Right lobe of liver (tissue), 6 donors: ENCODE results near the gene OS9. TPM values are rescaled to one million over a fixed set of nuclear protein-coding genes. Genes with fewer than 3 reads are reported as not detected.

ENCODE experiments used
- ATAC-seq, 4 donors: fragments of 200-7000 bp; cut with Tn5 transposase; one replicate each; pipeline ENCODE4 v1.9.1; 2020; ENCODE audit warnings: mild to moderate bottlenecking in 4 of 4, moderate library complexity in 4 of 4
- DNase-seq, 3 donors: peaks; one replicate each; pipeline ENCODE4 v3.0.0-alpha.2; 2020
- H3K27ac ChIP-seq, 3 donors: fragments of 200-600 bp; one replicate each; pipeline ENCODE4 v1.8.0; 2022
- H3K27me3 ChIP-seq, 2 donors: fragments of 200-600 bp; one replicate each; pipeline ENCODE4 v1.8.0; 2022
- H3K36me3 ChIP-seq, 4 donors: fragments of 200-600 bp; sonication (generic) in 1 of 4; one replicate each; pipeline versions ENCODE4 v1.5.1 to v1.8.0; 2017 to 2022; ENCODE audit warnings: control low read depth in 1 of 4
- H3K4me1 ChIP-seq, 4 donors: fragments of 200-600 bp; sonication (generic) in 1 of 4; one replicate each; pipeline versions ENCODE4 v1.5.1 to v1.8.0; 2017 to 2022; ENCODE audit warnings: control low read depth in 1 of 4
- H3K4me3 ChIP-seq, 3 donors: fragments of 200-600 bp; one replicate each; pipeline ENCODE4 v1.8.0; 2022
- H3K9me3 ChIP-seq, 4 donors: fragments of 200-600 bp; sonication (generic) in 1 of 4; one replicate each; pipeline versions ENCODE4 v1.5.1 to v1.8.0; 2017 to 2022; ENCODE audit warnings: control low read depth in 1 of 4
- CTCF ChIP-seq, 4 donors: fragments of 200-600 bp in 3 of 4; fragments of 450-650 bp in 1 of 4; IDR thresholded peaks; one replicate each; pipeline versions ENCODE4 v1.5.1 to v1.8.0; 2016 to 2022; ENCODE audit warnings: antibody characterized with exemption in 4 of 4, mild to moderate bottlenecking in 2 of 4
- POLR2A ChIP-seq: fragments of 450-650 bp; IDR thresholded peaks from one replicate; pipeline ENCODE4 v1.6.1; 2017; ENCODE audit warnings: antibody characterized with exemption, mild to moderate bottlenecking
- WGBS: methylation state at CpG from one replicate; pipeline ENCODE4 v1.1.6; 2018; ENCODE audit warnings: low coverage, low lambda C conversion rate; ENCODE audit not compliant: insufficient coverage; ENCODE audit errors: missing lambda C conversion rate; 5-methylcytosine and 5-hydroxymethylcytosine counted together
- intact Hi-C, 2 donors: fragments of 100-400 bp; cut with DNase I; formaldehyde crosslinking; loops; one replicate each; pipeline versions ENCODE4 v1.11.2 to v1.14.1; 2022
- total RNA-seq, 6 experiments: library from RNA; depleted of rRNA in 2 of 6; stranded (reverse); fragments of >200 nt in 2 of 6; fragmentation: NEBNext Ultra II Directional in 3 of 6; extraction: Animal tissue kit (Norgen Biotek cat#: 25700) in 3 of 6; gene quantifications; one replicate each; pipeline versions ENCODE4 v1.1.0 to v1.2.4, GENCODE V29; 2016 to 2023
- donor health status: DM: no; HTN: yes; CAD: no.
- donor health status: DM: no; HTN: no; CAD: no.
- donor health status: DM: no; HTN: no; CAD: no.
- donor health status: DM: no; HTN: yes; CAD: no.
- donor health status: DM: no; HTN: yes; CAD: no.

The OS9 gene
- total RNA-seq, 6 experiments from 2014 or later, result 179 to 245 (median 210) TPM

GRCh38 chr12:57752668-57753000, 58.7 kb downstream of the OS9 start:
- intact Hi-C loops, result no loop called here
- no peak for ATAC-seq
- H3K9me3 ChIP-seq, result no peaks in the 10 kb centered on the region
- peak overlapping the region; percentile 22 to 90 (median 72) for H3K4me3 ChIP-seq
- peaks cover 0 to 16% (median 6%) of the 10 kb centered on the region in 4 donors for H3K36me3 ChIP-seq
- peaks cover 0 to 15% (median 3%) of the 10 kb centered on the region in 4 donors for H3K4me1 ChIP-seq
- peak overlapping the region in 1 of 3 donors; percentile 32 for H3K27ac ChIP-seq
- DNase-seq, result no peak
- no peak for TF ChIP-seq CTCF (IDR thresholded peaks at IDR 0.05)
- TF ChIP-seq POLR2A, result no peak
- WGBS, result 6% methylated on average over 4 of the region's 5 CpGs
- no peaks in the 10 kb centered on the region for H3K27me3 ChIP-seq

GRCh38 chr12:57753756-57754337, 59.9 kb downstream of the OS9 start:
- intact Hi-C loops, result no loop called here
- Histone ChIP-seq H3K4me1 (peaks cover 0 to 15% (median 3%) of the 10 kb centered on the region in 4 donors), H3K36me3 (peaks cover 0 to 4% (median 0%) of the 10 kb centered on the region in 4 donors), H3K27ac (no peak overlapping the region), H3K4me3 (no peak overlapping the region), H3K9me3 (no peaks in the 10 kb centered on the region), H3K27me3 (no peaks in the 10 kb centered on the region)
- 31% methylated on average over 1 of the region's 1 CpG for WGBS
- TF ChIP-seq CTCF (IDR thresholded peaks at IDR 0.05) (no peak), POLR2A (no peak)
- ATAC-seq (no peak), DNase-seq (no peak)

DNA sequence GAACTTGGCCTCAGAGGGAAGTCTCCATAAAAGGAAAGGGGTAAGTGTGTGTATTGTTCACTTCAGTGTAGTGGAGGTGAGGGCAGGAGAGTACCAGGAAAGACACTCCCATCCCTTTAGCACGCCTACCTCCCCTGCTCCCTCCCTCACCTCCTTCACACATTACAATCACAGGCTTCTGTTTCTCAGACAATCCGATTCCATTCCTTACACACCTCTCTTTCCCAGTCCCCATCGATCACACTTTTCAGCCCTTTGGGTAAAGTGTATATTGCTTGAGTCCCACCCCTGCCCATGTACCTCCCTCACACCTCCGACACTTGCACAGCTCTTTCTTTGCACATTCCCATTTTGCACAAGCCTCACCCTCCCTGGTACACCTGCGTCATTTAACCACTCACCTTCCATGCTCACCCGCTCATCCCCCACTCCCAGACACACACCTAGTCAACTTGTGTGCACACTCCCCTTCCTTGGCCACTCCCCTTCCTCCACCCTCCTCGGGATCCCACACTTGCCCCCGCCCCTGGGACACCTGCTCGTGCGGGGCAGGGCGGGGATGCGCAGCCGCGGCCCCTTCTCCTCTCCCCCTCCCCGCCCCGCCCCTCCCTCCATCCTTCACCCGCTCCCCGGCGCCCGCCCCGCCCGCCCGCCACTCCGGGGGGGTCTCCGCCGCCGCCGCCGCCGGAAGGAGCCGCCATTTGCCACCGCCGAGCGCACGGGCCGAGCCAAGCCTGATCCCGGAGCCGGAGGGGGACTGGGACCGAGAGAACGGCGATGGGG, 60.7 kb downstream of the OS9 start, which contains the start of gene MARCHF9:
TSS of gene MARCHF9 (plus strand) at position 693 of the 783 bp plus-strand sequence. CDS start 426 bp downstream, outside the sequence.
- ATAC-seq (peak in 3 of 4 donors; percentile 1 to 11 (median 10)), DNase-seq (peak; percentile 67 to 74 (median 69))
- Histone ChIP-seq H3K27me3 (no peaks in the 10 kb centered on the region), H3K9me3 (no peaks in the 10 kb centered on the region), H3K27ac (no peak within 1 kb of the TSS), H3K4me1 (peaks cover 0 to 15% (median 3%) of the 10 kb centered on the region in 4 donors), H3K4me3 (peak within 1 kb of the TSS; percentile 49 to 63 (median 56)), H3K36me3 (no peaks in the 10 kb centered on the region)
- intact Hi-C loops, result no loop called here
- under 1% methylated on average over 23 of the region's 41 CpGs for WGBS
- no peak for TF ChIP-seq POLR2A
- TF ChIP-seq CTCF (IDR thresholded peaks at IDR 0.05), result no peak

- TF ChIP-seq CTCF (IDR thresholded peaks at IDR 0.05), result no peak
- intact Hi-C loops, result no loop called here
- Histone ChIP-seq H3K27ac (no peak overlapping the region), H3K9me3 (no peaks in the 10 kb centered on the region), H3K4me1 (peaks cover 0 to 15% (median 3%) of the 10 kb centered on the region in 4 donors), H3K27me3 (no peaks in the 10 kb centered on the region), H3K4me3 (peak overlapping the region; percentile 49 to 63 (median 56)), H3K36me3 (no peaks in the 10 kb centered on the region)
- no peak for ATAC-seq
- WGBS, result no CpG with 5 or more reads among the region's 34 CpGs
- DNase-seq, result no peak
These were observed 61.2 kb downstream of the OS9 start for GRCh38 chr12:57755194-57755453.
